ENCODE data around the gene KLHDC3. TPM values are rescaled to one million over a fixed set of nuclear protein-coding genes. Genes with fewer than 3 reads are reported as not detected.

The KLHDC3 gene
- total and polyA plus RNA-seq, 10 of the 15 experiments (the other 5 are each of a cell fraction or from before 2014, with no cell fraction given): 2.4 to 102 (median 55.4) TPM

- Histone ChIP-seq H3K4me2 (ENCODE audit: control insufficient read depth, insufficient read depth) (no peak overlapping the region), H3K36me3 (ENCODE audit: control insufficient read depth in 2 of 2, insufficient read depth in 2 of 2, low read length in 1 of 2) (peaks cover 13 to 21% of the 10 kb centered on the region in 2 experiments), H3K79me2 (ENCODE audit: control insufficient read depth, insufficient read depth, low read length) (no peaks in the 10 kb centered on the region), H3K4me3 (no peak overlapping the region), H3K9ac (ENCODE audit: control insufficient read depth, insufficient read depth, low read length) (no peak overlapping the region), H3K9me3 (replicated peaks; ENCODE audit: control insufficient read depth, insufficient read depth, low read length) (no peaks in the 10 kb centered on the region), H2AFZ (ENCODE audit: control insufficient read depth, low read depth, low read length) (no peak overlapping the region), H3K4me1 (ENCODE audit: control insufficient read depth, insufficient read depth, low read length) (no peaks in the 10 kb centered on the region), H3K27ac (ENCODE audit: control insufficient read depth, insufficient read depth) (no peak overlapping the region), H4K20me1 (ENCODE audit: control insufficient read depth, insufficient read depth) (no peaks in the 10 kb centered on the region), H3K27me3 (replicated peaks in 1 of 2; ENCODE audit: control insufficient read depth in 2 of 2, insufficient read depth in 2 of 2, low read length in 1 of 2) (no peaks in the 10 kb centered on the region)
- POLR2A ChIA-PET: interaction anchor here (0.6 kb wide), 1 partner anchor 243 kb away, joined by 3 read pairs; no protein-coding TSS in a partner anchor
- in situ Hi-C loops (cut with MboI) (no loop called here), intact Hi-C loops (cut with micrococcal nuclease; ENCODE audit: unreplicated experiment) (no loop called here)
- no peak for FAIRE-seq
- no peak for ATAC-seq
- no peak for TF ChIP-seq TCF12 (IDR thresholded peaks at IDR 0.05; ENCODE audit: low read depth, low read length)
- no peak for TF ChIP-seq CHD4 (IDR thresholded peaks at IDR 0.05)
- no peak for TF ChIP-seq ZNF217 (IDR thresholded peaks at IDR 0.05)
- TF ChIP-seq GABPA (IDR thresholded peaks at IDR 0.05; ENCODE audit: low read depth): no peak
- SMC1A ChIA-PET (ENCODE audit: uncharacterized antibody, unreplicated experiment): no interaction called here
- DNase-seq (ENCODE audit: low read depth, low spot score): no peak
- no TSS peak for BruUV-seq (replicated peaks)
- WGBS (ENCODE audit: insufficient coverage, insufficient replicate concordance, low lambda C conversion rate, missing lambda C conversion rate): 67% methylated on average over 2 of the region's 2 CpGs
- RAD21 ChIA-PET (ENCODE audit: unreplicated experiment): no interaction called here
- CTCF ChIA-PET: no interaction called here
These were observed 20.1 kb downstream of the KLHDC3 start for GRCh38 chr6:43034190-43034525.

GRCh38 chr6:43035495-43036194 is 21.6 kb downstream of the KLHDC3 start:
- Histone ChIP-seq H4K20me1 (ENCODE audit: control insufficient read depth, insufficient read depth) (no peaks in the 10 kb centered on the region), H3K79me2 (ENCODE audit: control insufficient read depth, insufficient read depth, low read length) (no peaks in the 10 kb centered on the region), H2AFZ (ENCODE audit: control insufficient read depth, low read depth, low read length) (no peak overlapping the region), H3K4me2 (ENCODE audit: control insufficient read depth, insufficient read depth) (no peak overlapping the region), H3K9me3 (replicated peaks; ENCODE audit: control insufficient read depth, insufficient read depth, low read length) (no peaks in the 10 kb centered on the region), H3K4me3 (no peak overlapping the region), H3K36me3 (ENCODE audit: control insufficient read depth in 2 of 2, insufficient read depth in 2 of 2, low read length in 1 of 2) (peaks cover 11 to 12% of the 10 kb centered on the region in 2 experiments), H3K9ac (ENCODE audit: control insufficient read depth, insufficient read depth, low read length) (no peak overlapping the region), H3K27ac (ENCODE audit: control insufficient read depth, insufficient read depth) (no peak overlapping the region), H3K4me1 (ENCODE audit: control insufficient read depth, insufficient read depth, low read length) (no peaks in the 10 kb centered on the region), H3K27me3 (replicated peaks in 1 of 2; ENCODE audit: control insufficient read depth in 2 of 2, insufficient read depth in 2 of 2, low read length in 1 of 2) (no peaks in the 10 kb centered on the region)
- in situ Hi-C loops (cut with MboI) (no loop called here), intact Hi-C loops (cut with micrococcal nuclease; ENCODE audit: unreplicated experiment) (no loop called here)
- DNase-seq (ENCODE audit: low read depth, low spot score): no peak
- CTCF ChIA-PET: interaction anchor here (0.7 kb wide), 1 partner anchor 107 kb away, joined by 3 read pairs; no protein-coding TSS in a partner anchor
- no TSS peak for BruUV-seq (replicated peaks)
- RAD21 ChIA-PET (ENCODE audit: unreplicated experiment): no interaction called here
- POLR2A ChIA-PET: no interaction called here
- 96% methylated on average over 4 of the region's 4 CpGs for WGBS (ENCODE audit: insufficient coverage, insufficient replicate concordance, low lambda C conversion rate, missing lambda C conversion rate)
- ATAC-seq: no peak
- SMC1A ChIA-PET (ENCODE audit: uncharacterized antibody, unreplicated experiment): no interaction called here
- no peak for FAIRE-seq
- TF ChIP-seq POLR2A (IDR thresholded peaks at IDR 0.05; ENCODE audit: low read depth, low read length) (peak; percentile 24; the same call in 1 of the 2 replicates), EGR1 (IDR thresholded peaks at IDR 0.05; ENCODE audit: borderline replicate concordance in 1 of 2, low read depth in 2 of 2, low read length in 2 of 2) (no peak)

Data from GM12878 (cell line).